Activated CD4-positive, alpha-beta T cell treated with anti-CD3 and anti-CD28 coated beads for 1 hour (primary cell): ENCODE measurements around the gene MAST1.
"Not testable (repeated sequence)": the region's sequence is repeated elsewhere in the genome, so short reads cannot be mapped to it uniquely, and the experiment has no call there.

Experiments
- DNase-seq: peaks from one replicate; pipeline ENCODE4 v3.0.0-alpha.2; 2020

MAST1 gene

GRCh38 chr19:12912571-12912970 is 74.3 kb downstream of the MAST1 start:
- no peak for DNase-seq

- DNase-seq = no peak
Measured at GRCh38 chr19:12913011-12913561, 74.8 kb downstream of the MAST1 start.

- DNase-seq = peak; percentile 38
Measured at GRCh38 chr19:12913851-12914690, 75.8 kb downstream of the MAST1 start.

GRCh38 chr19:12915860-12916259 is 77.5 kb downstream of the MAST1 start:
- not testable (repeated sequence) for DNase-seq

- no peak for DNase-seq
Measured at GRCh38 chr19:12918253-12918652, 79.9 kb downstream of the MAST1 start.

- no peak for DNase-seq
Measured at GRCh38 chr19:12921047-12921446, 82.7 kb downstream of the MAST1 start.

DNA sequence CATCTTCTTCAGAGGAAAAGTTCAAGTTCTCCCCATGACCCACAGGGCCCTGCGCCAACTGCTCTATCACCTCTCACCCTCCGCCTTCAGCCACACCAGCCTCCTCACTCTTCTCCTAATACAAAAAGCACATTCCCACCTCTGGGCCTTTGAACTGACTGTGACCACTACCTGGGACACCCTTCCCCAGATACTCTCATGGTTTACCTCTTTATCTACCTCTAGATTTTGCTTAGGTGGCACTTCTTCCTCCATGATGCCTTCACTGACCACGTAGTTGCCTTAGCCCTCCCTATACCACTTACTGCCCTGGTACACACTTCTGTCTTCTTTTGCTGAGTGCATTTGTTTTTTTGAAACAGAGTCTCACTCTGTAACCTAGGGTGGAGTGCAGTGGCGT is 84.6 kb downstream of the MAST1 start:
- no peak for DNase-seq
